Mammary epithelial cell (primary cell): Measurements from ENCODE around the gene RSBN1L.

Source experiments
- EZH2 ChIP-seq: IDR thresholded peaks from 2 replicates; pipeline ENCODE4 v1.6.1; 2012; ENCODE audit warnings: low read length, inconsistent platforms, borderline replicate concordance
- TF ChIP-seq, protein P1 (sequence below), 2 donors: IDR thresholded peaks in 1 of 2; conservative IDR thresholded peaks in 1 of 2; 2 replicates each; pipeline ENCODE4 v1.5.1; 2011 to 2012; ENCODE audit warnings: inconsistent platforms in 2 of 2, low read length in 2 of 2, mild to moderate bottlenecking in 2 of 2, control low read depth in 1 of 2, low read depth in 1 of 2; ENCODE audit not compliant: insufficient read depth in 1 of 2; ENCODE audit errors: extremely low read depth in 1 of 2

DNA sequence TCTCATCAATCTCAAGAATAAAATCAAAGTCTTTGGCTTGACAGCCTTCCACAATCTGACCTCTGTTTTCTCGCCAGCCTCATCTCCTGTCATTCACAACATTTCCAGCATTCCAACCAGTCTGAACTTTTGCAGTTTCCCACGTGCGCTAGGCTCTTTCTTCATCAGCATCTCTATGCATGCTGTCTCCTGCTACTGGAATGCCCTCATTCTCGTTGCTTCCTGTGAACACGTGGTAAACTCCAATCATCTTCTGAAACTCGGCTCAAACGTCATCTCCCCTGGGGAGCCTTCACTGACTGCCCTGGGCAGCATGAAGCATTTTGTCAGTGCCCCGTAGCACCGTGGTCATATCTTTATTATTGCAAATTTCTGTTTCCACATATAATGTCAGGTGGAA, 12.2 kb upstream of the RSBN1L start:
- TF ChIP-seq, protein P1, sequence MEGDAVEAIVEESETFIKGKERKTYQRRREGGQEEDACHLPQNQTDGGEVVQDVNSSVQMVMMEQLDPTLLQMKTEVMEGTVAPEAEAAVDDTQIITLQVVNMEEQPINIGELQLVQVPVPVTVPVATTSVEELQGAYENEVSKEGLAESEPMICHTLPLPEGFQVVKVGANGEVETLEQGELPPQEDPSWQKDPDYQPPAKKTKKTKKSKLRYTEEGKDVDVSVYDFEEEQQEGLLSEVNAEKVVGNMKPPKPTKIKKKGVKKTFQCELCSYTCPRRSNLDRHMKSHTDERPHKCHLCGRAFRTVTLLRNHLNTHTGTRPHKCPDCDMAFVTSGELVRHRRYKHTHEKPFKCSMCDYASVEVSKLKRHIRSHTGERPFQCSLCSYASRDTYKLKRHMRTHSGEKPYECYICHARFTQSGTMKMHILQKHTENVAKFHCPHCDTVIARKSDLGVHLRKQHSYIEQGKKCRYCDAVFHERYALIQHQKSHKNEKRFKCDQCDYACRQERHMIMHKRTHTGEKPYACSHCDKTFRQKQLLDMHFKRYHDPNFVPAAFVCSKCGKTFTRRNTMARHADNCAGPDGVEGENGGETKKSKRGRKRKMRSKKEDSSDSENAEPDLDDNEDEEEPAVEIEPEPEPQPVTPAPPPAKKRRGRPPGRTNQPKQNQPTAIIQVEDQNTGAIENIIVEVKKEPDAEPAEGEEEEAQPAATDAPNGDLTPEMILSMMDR (conservative IDR thresholded peaks at IDR 0.05 in 1 of 2, IDR thresholded peaks at IDR 0.05 in 1 of 2; ENCODE audit: extremely low read depth in 1 of 2, insufficient read depth in 1 of 2, low read depth in 1 of 2, low read length in 2 of 2): no peak
- TF ChIP-seq EZH2: no peak
